HG02938 (cell line): ENCODE results near the gene MMRN2.

Experiments used
- ATAC-seq: cut with Tn5 transposase; IDR thresholded peaks from one replicate; pipeline ENCODE4 v1.9.1; 2021; ENCODE audit warnings: mild to moderate bottlenecking, moderate library complexity; ENCODE audit not compliant: unreplicated experiment

Gene MMRN2

DNA sequence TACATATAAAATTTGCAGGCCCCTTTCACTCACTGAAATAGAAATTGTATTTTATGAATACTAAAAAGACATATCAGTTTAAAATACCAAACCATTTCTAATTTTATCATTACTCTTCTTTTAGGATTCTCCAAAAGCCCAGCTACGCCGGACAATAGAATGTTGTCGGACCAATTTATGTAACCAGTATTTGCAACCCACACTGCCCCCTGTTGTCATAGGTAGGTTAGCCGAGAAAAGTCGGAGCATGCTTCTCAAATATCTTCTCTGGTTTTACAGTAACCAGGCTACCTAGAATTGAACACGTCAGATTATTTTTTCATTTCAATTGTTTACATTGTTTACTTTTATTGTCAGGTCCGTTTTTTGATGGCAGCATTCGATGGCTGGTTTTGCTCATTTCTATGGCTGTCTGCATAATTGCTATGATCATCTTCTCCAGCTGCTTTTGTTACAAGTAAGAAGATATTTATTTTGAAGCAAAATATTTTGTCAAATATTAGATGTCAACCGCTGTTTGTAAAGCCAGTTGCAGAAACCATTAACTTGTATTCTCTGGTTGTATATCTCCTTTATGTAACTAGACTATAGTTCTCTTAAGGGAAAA is 57.6 kb downstream of the MMRN2 start:
- no peak for ATAC-seq

DNA sequence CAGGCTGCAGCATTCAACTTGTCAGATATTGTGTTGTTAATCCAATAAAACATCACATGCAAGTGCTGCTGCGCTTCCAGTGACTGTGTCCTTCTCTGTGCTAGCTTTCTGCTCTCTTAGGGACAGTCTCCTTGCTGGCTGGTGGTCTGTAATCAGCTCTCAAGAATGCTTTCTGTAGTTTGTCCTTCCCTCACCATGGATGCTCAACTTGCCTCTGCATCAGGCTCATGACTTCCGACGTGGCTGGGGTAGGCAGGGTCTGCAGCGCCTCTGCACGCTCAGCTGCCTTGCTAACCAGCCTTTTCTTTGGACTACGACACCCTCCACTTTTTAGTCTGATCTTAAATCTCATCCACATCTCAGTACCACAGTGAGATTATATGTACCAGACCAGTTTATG is 58.3 kb downstream of the MMRN2 start:
- no peak for ATAC-seq

DNA sequence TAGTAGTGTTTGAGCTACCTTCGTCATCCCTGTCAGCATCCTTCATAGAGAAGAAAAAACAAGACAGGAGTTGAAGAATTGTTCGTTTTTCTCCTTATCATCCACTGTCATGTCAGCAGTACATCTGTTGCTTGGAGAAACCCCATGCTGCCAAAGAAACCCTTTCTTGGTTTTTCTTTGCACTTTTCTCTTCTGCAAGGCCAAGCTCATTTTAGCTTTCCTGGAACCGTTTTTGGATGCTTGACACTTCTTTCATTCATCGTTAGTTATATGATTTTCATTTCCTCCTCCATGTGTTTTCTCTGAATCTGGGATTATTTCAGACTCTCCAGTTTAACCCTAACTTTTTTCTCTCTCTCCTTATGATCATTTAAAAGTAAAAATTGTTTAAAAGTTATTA is 58.9 kb downstream of the MMRN2 start:
- no peak for ATAC-seq

DNA sequence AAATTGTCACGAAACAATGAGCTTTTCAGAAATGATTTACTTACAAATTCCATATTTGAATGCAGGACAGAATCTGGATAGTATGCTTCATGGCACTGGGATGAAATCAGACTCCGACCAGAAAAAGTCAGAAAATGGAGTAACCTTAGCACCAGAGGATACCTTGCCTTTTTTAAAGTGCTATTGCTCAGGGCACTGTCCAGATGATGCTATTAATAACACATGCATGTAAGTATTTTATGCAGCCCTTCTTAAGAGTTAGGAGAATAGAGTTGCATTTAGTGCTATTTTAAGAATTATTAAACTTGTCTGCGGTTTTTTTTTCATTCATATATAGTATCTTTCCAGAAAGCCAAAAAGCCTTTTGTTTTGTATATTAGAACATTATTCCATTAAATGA is 67.4 kb downstream of the MMRN2 start:
- ATAC-seq = no peak

DNA sequence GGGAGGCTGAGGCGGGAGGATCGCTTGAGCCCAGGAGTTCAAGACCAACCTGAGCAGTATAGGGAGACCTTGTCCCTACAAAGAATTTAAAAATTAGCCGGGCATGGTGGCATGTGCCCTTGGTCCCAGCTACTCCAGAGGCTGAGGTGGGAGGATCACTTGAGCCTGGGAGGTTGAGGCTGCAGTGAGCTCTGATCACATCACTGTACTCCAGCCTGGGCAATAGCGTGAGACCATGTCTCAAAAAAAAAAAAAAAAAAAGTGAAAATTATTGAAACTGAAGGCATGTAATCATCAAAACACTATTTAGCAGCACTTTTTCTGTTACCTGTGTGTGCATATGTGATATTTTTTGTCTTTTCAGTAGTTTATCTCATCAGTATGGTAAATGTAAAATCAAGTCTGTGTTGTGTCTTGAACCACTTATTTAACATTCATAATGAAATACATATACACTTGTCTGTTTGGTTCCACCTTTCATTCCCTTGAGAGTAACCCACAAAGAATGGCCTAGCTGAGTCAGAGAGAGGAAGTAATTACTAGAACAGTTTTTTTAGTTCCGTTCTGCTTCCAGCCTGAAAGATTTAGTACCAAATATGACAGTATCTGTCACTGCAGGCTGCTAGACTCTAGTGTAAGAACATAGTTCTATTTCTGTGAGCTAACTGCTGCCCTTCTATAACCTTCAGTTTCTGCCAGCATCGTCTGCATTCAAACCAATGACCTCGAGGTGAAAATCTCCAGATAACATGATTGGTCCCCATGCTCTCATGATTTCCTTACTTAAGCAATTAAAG is 68.6 kb downstream of the MMRN2 start:
- peak; percentile 98 for ATAC-seq
